ENCODE measurements around the gene GRAMD4. TPM values are rescaled to one million over a fixed set of nuclear protein-coding genes. Genes with fewer than 3 reads are reported as not detected.
A peak's percentile ranks its signal among the peaks of the same experiment; 100 is the strongest.

Gene GRAMD4
- total RNA-seq, 5 donors from 2014 or later (not counting 1 experiment from before 2014, with no cell fraction given) = 8.8 to 24.3 (median 22.9) TPM

- peak overlapping the region; percentile 18 for H3K27ac ChIP-seq (ENCODE audit: low read length)
- H3K27ac Mint-ChIP-seq = peak overlapping the region; percentile 61 to 75
- 29% methylated on average over 19 of the region's 21 CpGs for WGBS (ENCODE audit: insufficient coverage)
- H3K36me3 Mint-ChIP-seq = no peaks in the 10 kb centered on the region
- no peaks in the 10 kb centered on the region for H3K9me3 ChIP-seq
- peaks cover 0 to 11% of the 10 kb centered on the region in 2 experiments for H3K27me3 ChIP-seq (replicated peaks in 1 of 2; ENCODE audit: control insufficient read depth in 2 of 2, extremely low read depth in 1 of 2, insufficient read depth in 2 of 2, low read length in 1 of 2)
- ATAC-seq (replicated peaks in 1 of 4) (peak; percentile 34 to 69 (median 60)), DNase-seq (peak in 9 of 35 experiments; percentile 17 to 49 (median 26))
- H3K4me3 ChIP-seq (ENCODE audit: control insufficient read depth in 1 of 2, extremely low read depth in 1 of 2, low read length in 1 of 2) = peak overlapping the region in 1 of 2 donors; percentile 6
- CTCF ChIA-PET = no interaction called here
- H3K9me3 Mint-ChIP-seq = no peaks in the 10 kb centered on the region
- peaks cover 0 to 3% of the 10 kb centered on the region in 2 donors for H3K36me3 ChIP-seq (ENCODE audit: control insufficient read depth in 2 of 2, extremely low read depth in 1 of 2, insufficient read depth in 1 of 2, low read length in 1 of 2)
- peak overlapping the region; percentile 39 to 73 (median 45) for H3K4me3 Mint-ChIP-seq
- H3K4me1 ChIP-seq (ENCODE audit: control insufficient read depth in 1 of 2, extremely low read depth in 1 of 2, insufficient read depth in 2 of 2, low read length in 2 of 2) = peaks cover 11 to 50% of the 10 kb centered on the region in 2 experiments
- no peaks in the 10 kb centered on the region for H3K27me3 Mint-ChIP-seq
- POLR2A ChIA-PET = no interaction called here
- peaks cover 21 to 30% (median 23%) of the 10 kb centered on the region in 3 donors for H3K4me1 Mint-ChIP-seq
Measured at GRCh38 chr22:46587492-46588278, 32.5 kb upstream of the GRAMD4 start.

GRCh38 chr22:46588279-46589140, 31.7 kb upstream of the GRAMD4 start:
- peak overlapping the region in 1 of 3 donors; percentile 73 for H3K4me3 Mint-ChIP-seq
- peak overlapping the region; percentile 18 for H3K27ac ChIP-seq (ENCODE audit: low read length)
- peaks cover 26 to 34% (median 29%) of the 10 kb centered on the region in 3 donors for H3K4me1 Mint-ChIP-seq
- POLR2A ChIA-PET = no interaction called here
- H3K36me3 Mint-ChIP-seq = no peaks in the 10 kb centered on the region
- DNase-seq (no peak), ATAC-seq (replicated peaks in 1 of 4) (no peak)
- H3K27ac Mint-ChIP-seq = peak overlapping the region in 1 of 2 donors; percentile 16
- H3K9me3 Mint-ChIP-seq = no peaks in the 10 kb centered on the region
- no peaks in the 10 kb centered on the region for H3K9me3 ChIP-seq
- H3K4me1 ChIP-seq (ENCODE audit: control insufficient read depth in 1 of 2, extremely low read depth in 1 of 2, insufficient read depth in 2 of 2, low read length in 2 of 2) = peaks cover 16 to 56% of the 10 kb centered on the region in 2 experiments
- CTCF ChIA-PET = no interaction called here
- H3K4me3 ChIP-seq (ENCODE audit: control insufficient read depth in 1 of 2, extremely low read depth in 1 of 2, low read length in 1 of 2) = no peak overlapping the region
- WGBS (ENCODE audit: insufficient coverage) = 81% methylated on average over 26 of the region's 29 CpGs
- H3K36me3 ChIP-seq (ENCODE audit: control insufficient read depth in 2 of 2, extremely low read depth in 1 of 2, insufficient read depth in 1 of 2, low read length in 1 of 2) = peaks cover 0 to 3% of the 10 kb centered on the region in 2 donors
- peaks cover 0 to 11% of the 10 kb centered on the region in 2 experiments for H3K27me3 ChIP-seq (replicated peaks in 1 of 2; ENCODE audit: control insufficient read depth in 2 of 2, extremely low read depth in 1 of 2, insufficient read depth in 2 of 2, low read length in 1 of 2)
- no peaks in the 10 kb centered on the region for H3K27me3 Mint-ChIP-seq

- Mint-ChIP-seq H3K9me3 (no peaks in the 10 kb centered on the region), H3K4me3 (peak overlapping the region in 1 of 3 donors; percentile 73), H3K4me1 (peaks cover 26 to 34% (median 29%) of the 10 kb centered on the region in 3 donors), H3K27ac (no peak overlapping the region), H3K27me3 (no peaks in the 10 kb centered on the region), H3K36me3 (no peaks in the 10 kb centered on the region)
- H3K4me1 ChIP-seq (ENCODE audit: control insufficient read depth in 1 of 2, extremely low read depth in 1 of 2, insufficient read depth in 2 of 2, low read length in 2 of 2) = peaks cover 16 to 62% of the 10 kb centered on the region in 2 experiments
- DNase-seq (no peak), ATAC-seq (replicated peaks in 1 of 4) (no peak)
- 85% methylated on average over 4 of the region's 9 CpGs for WGBS (ENCODE audit: insufficient coverage)
- H3K27ac ChIP-seq (ENCODE audit: low read length) = no peak overlapping the region
- POLR2A ChIA-PET = no interaction called here
- H3K9me3 ChIP-seq = no peaks in the 10 kb centered on the region
- no peak overlapping the region for H3K4me3 ChIP-seq (ENCODE audit: control insufficient read depth in 1 of 2, extremely low read depth in 1 of 2, low read length in 1 of 2)
- peaks cover 0 to 11% of the 10 kb centered on the region in 2 experiments for H3K27me3 ChIP-seq (replicated peaks in 1 of 2; ENCODE audit: control insufficient read depth in 2 of 2, extremely low read depth in 1 of 2, insufficient read depth in 2 of 2, low read length in 1 of 2)
- H3K36me3 ChIP-seq (ENCODE audit: control insufficient read depth in 2 of 2, extremely low read depth in 1 of 2, insufficient read depth in 1 of 2, low read length in 1 of 2) = peaks cover 0 to 3% of the 10 kb centered on the region in 2 donors
- CTCF ChIA-PET = no interaction called here
Measured at GRCh38 chr22:46589141-46589748, 30.9 kb upstream of the GRAMD4 start.

- no peak overlapping the region for H3K27ac ChIP-seq (ENCODE audit: low read length)
- CTCF ChIA-PET = no interaction called here
Measured at GRCh38 chr22:46589871-46590271, 30.3 kb upstream of the GRAMD4 start.

GRCh38 chr22:46590334-46590733, 29.9 kb upstream of the GRAMD4 start:
- Histone ChIP-seq H3K9me3 (no peaks in the 10 kb centered on the region), H3K27me3 (replicated peaks in 1 of 2; ENCODE audit: control insufficient read depth in 2 of 2, extremely low read depth in 1 of 2, insufficient read depth in 2 of 2, low read length in 1 of 2) (peaks cover 0 to 11% of the 10 kb centered on the region in 2 experiments), H3K4me3 (ENCODE audit: control insufficient read depth in 1 of 2, extremely low read depth in 1 of 2, low read length in 1 of 2) (no peak overlapping the region), H3K4me1 (ENCODE audit: control insufficient read depth in 1 of 2, extremely low read depth in 1 of 2, insufficient read depth in 2 of 2, low read length in 2 of 2) (peaks cover 16 to 62% of the 10 kb centered on the region in 2 experiments), H3K27ac (ENCODE audit: low read length) (no peak overlapping the region), H3K36me3 (ENCODE audit: control insufficient read depth in 2 of 2, extremely low read depth in 1 of 2, insufficient read depth in 1 of 2, low read length in 1 of 2) (peaks cover 0 to 3% of the 10 kb centered on the region in 2 donors)
- Mint-ChIP-seq H3K27me3 (no peaks in the 10 kb centered on the region), H3K27ac (no peak overlapping the region), H3K9me3 (no peaks in the 10 kb centered on the region), H3K36me3 (no peaks in the 10 kb centered on the region), H3K4me3 (peak overlapping the region in 2 of 3 donors; percentile 9 to 20), H3K4me1 (peaks cover 26 to 34% (median 29%) of the 10 kb centered on the region in 3 donors)
- ChIA-PET CTCF (no interaction called here), POLR2A (no interaction called here)
- no peak for DNase-seq
- no peak for ATAC-seq (replicated peaks in 1 of 4)
- 76% methylated on average over 10 of the region's 11 CpGs for WGBS (ENCODE audit: insufficient coverage)

More at GRCh38 chr22:46589871-46590271, 30.3 kb upstream of the GRAMD4 start:
- Histone ChIP-seq H3K9me3 (no peaks in the 10 kb centered on the region), H3K4me1 (ENCODE audit: control insufficient read depth in 1 of 2, extremely low read depth in 1 of 2, insufficient read depth in 2 of 2, low read length in 2 of 2) (peaks cover 16 to 62% of the 10 kb centered on the region in 2 experiments), H3K4me3 (ENCODE audit: control insufficient read depth in 1 of 2, extremely low read depth in 1 of 2, low read length in 1 of 2) (no peak overlapping the region), H3K36me3 (ENCODE audit: control insufficient read depth in 2 of 2, extremely low read depth in 1 of 2, insufficient read depth in 1 of 2, low read length in 1 of 2) (peaks cover 0 to 3% of the 10 kb centered on the region in 2 donors), H3K27me3 (replicated peaks in 1 of 2; ENCODE audit: control insufficient read depth in 2 of 2, extremely low read depth in 1 of 2, insufficient read depth in 2 of 2, low read length in 1 of 2) (peaks cover 0 to 11% of the 10 kb centered on the region in 2 experiments)
- 89% methylated on average over 10 of the region's 11 CpGs for WGBS (ENCODE audit: insufficient coverage)
- POLR2A ChIA-PET = no interaction called here
- no peak for DNase-seq
- no peak for ATAC-seq (replicated peaks in 1 of 4)
- Mint-ChIP-seq H3K36me3 (no peaks in the 10 kb centered on the region), H3K9me3 (no peaks in the 10 kb centered on the region), H3K4me1 (peaks cover 26 to 34% (median 29%) of the 10 kb centered on the region in 3 donors), H3K27me3 (no peaks in the 10 kb centered on the region), H3K4me3 (no peak overlapping the region), H3K27ac (no peak overlapping the region)

GRCh38 chr22:46591930-46592329, 28.3 kb upstream of the GRAMD4 start:
- POLR2A ChIA-PET = no interaction called here

More at GRCh38 chr22:46591930-46592329, 28.3 kb upstream of the GRAMD4 start:
- no peaks in the 10 kb centered on the region for H3K9me3 ChIP-seq
- H3K9me3 Mint-ChIP-seq = no peaks in the 10 kb centered on the region
- H3K4me1 Mint-ChIP-seq = peaks cover 22 to 30% (median 26%) of the 10 kb centered on the region in 3 donors
- H3K4me3 Mint-ChIP-seq = peak overlapping the region; percentile 24 to 71 (median 61)
- ATAC-seq (replicated peaks in 1 of 4) (no peak), DNase-seq (no peak)
- H3K4me1 ChIP-seq (ENCODE audit: control insufficient read depth in 1 of 2, extremely low read depth in 1 of 2, insufficient read depth in 2 of 2, low read length in 2 of 2) = peaks cover 16 to 54% of the 10 kb centered on the region in 2 experiments
- H3K27me3 Mint-ChIP-seq = no peaks in the 10 kb centered on the region
- CTCF ChIA-PET = interaction anchor here in 1 of 2 donors (0.6 kb wide), 1 partner anchor 611 kb away, joined by 4 read pairs; no protein-coding TSS in a partner anchor
- peaks cover 0 to 11% of the 10 kb centered on the region in 2 experiments for H3K27me3 ChIP-seq (replicated peaks in 1 of 2; ENCODE audit: control insufficient read depth in 2 of 2, extremely low read depth in 1 of 2, insufficient read depth in 2 of 2, low read length in 1 of 2)
- WGBS (ENCODE audit: insufficient coverage) = 81% methylated on average over 6 of the region's 8 CpGs
- H3K4me3 ChIP-seq (ENCODE audit: control insufficient read depth in 1 of 2, extremely low read depth in 1 of 2, low read length in 1 of 2) = peak overlapping the region in 1 of 2 donors; percentile 4
- peak overlapping the region; percentile 65 to 68 for H3K27ac Mint-ChIP-seq
- H3K36me3 Mint-ChIP-seq = no peaks in the 10 kb centered on the region
- H3K36me3 ChIP-seq (ENCODE audit: control insufficient read depth in 2 of 2, extremely low read depth in 1 of 2, insufficient read depth in 1 of 2, low read length in 1 of 2) = no peaks in the 10 kb centered on the region
- peak overlapping the region; percentile 19 for H3K27ac ChIP-seq (ENCODE audit: low read length)

Measured in T-cell (primary cell).